ENCODE results near the gene KTN1.

DNA sequence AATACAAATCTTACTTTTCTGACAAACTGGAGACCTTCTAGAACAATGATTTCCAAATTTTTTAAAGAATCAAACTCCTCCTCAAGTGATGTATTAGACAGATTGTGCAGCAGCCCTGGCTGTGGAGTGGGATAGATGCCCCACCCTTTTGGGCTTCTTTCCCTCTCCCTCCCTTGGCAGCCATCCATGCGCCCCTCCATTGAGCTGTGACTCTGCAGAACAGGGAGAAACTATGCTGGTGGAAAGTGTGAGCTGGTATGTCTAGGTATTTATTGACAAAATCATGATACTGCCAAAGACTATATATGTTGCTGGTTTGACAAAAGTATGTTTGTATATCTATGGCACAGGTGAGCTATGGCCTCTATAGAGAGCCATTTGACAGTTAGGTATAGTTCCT lies 138.5 kb downstream of the KTN1 start:
- TF ChIP-seq POLR2A (IDR thresholded peaks at IDR 0.05; ENCODE audit: low read length): no peak
- no peak for TF ChIP-seq GATA1 (IDR thresholded peaks at IDR 0.05; ENCODE audit: low read depth, low read length)
